SHP77 treated with DMSO at 0.1 percent for 48 hours (cell line): ENCODE results near the gene ARHGAP10.

Experiments
- DNase-seq: peaks from one replicate; lab custom pipeline; 2025; lab: John Stamatoyannopoulos, UW

The ARHGAP10 gene

GRCh38 chr4:147732518-147733235 lies 789 bp downstream of the ARHGAP10 start:
- DNase-seq: no peak

DNA sequence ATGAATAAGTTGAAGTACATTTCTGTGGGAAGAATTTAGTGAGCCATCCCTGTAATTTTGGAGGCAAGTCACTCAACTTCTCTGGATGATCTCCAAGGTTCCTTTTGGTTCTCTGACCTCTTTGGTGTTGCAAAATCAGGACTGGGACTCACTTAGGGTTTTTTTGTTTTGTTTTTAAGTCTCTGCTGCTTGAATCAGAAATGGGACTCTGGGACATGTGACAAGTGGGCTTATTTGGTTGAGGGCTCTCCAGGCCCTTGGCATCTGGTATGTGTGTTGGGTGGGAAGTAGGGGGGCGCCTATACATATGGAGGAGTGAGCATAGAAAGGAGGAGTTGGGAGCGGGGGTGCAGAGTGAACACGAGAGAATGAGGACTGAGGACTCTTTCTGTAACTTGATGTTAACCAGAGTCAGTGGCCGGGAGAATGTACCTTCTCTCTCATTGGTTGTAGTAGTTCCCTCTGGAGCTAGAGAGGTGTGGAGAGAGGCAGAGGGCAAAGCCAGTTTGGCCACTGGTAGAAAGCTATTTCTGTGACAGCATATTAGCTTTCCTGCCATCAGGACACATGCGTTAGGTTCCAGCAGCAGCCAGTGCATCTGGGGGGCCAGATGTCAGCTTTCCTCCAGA lies 1.9 kb downstream of the ARHGAP10 start:
- no peak for DNase-seq

DNA sequence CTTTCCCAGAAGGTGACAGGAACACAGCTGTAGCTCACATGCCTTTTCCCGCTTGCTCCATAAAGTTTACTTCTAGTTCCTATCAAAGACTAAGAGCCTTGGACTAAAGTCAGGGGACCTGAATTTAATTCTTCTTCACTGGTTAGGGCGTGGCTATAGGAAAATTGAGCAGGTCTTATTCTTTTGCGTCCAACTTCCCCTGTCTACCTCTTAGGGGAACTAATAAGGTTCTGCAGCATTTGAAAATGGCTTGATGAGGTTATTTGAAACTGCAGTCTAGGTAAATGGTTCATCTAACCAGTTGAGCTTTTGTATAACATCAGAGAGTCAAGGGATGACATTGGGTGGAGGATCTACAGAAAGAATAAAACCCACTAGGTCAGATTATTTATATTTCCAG lies 2.6 kb downstream of the ARHGAP10 start:
- no peak for DNase-seq

DNA sequence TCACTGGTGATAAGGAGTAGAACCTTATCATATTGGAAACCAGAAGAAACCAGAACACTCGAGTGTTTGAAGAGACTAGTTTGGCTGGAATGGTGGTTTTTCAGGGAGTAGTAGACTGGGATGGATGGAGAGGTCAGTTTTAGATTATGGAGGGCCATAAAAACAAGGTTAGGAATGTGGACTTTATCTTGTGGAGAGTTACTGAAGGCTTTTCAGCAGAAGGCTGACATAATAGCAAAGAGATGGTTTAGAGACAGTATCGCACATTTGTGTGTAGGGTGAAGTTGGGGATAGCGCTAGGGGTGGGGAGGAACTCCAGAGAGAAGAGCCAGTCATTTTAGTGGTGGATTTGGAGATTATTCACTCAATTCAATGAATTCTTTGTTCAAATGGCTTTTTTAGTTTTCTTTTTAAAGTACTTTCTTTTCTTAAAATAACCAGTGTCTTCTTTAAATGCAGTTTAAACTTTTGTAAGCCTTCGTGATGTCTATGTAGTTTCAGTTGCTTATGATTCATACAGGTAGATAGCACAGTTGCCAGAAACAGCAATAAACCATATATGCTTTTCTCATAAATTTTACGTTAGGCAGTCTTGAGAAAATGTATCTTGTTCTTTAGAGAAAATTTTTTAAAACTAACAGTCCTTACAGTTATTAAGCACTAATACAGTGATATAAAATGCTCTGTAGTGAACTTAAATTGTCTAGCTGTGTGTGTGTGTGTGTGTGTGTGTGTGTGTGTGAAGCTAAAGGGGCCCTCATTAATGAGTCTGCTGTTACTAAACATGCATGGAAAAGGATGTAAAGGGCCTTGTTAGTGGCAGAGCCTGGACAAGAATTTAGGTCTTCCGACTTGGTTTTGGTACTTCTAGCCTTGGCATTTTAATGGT lies 3.8 kb downstream of the ARHGAP10 start:
- DNase-seq: no peak

DNA sequence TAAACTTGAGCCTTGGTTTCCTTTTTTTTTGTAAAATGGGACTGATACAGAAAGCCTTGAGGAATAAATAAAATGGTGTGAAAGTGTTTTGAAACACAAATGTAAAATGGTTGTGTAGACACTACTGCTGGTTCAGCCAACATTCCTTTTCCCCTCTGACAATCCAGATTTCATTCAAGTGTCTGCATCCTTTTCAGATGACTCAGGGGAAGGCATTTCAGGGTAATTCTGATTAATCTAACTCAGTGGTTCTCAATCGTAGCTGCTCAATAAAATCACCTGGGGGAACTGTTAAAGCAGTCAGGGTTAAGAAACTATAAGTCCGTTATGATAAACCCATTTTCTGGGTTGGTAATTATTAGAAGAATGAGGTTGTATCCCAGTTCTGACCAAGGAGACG lies 4.6 kb downstream of the ARHGAP10 start:
- DNase-seq: no peak

DNA sequence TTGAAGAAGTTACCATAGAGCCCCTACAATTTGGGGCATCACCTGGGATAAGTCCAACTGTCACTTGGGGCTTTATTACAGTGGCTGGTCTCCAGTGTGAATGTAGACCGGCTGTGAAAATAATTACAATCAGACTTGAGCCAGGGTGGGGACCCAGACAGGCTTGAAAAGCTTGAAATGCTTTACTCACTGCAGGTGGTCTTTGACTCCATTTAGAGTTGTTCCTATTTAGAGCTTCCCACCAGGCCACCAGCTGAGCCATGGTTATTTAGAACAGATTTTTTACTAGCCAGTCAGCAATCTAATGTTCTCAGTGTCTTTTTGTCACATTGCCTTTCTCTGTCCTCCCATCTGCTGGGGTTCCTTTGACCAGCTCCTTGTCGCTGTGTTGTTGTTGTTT lies 5.7 kb downstream of the ARHGAP10 start:
- no peak for DNase-seq

- DNase-seq: no peak
Observed at GRCh38 chr4:147739239-147739823, 7.4 kb downstream of the ARHGAP10 start.

DNA sequence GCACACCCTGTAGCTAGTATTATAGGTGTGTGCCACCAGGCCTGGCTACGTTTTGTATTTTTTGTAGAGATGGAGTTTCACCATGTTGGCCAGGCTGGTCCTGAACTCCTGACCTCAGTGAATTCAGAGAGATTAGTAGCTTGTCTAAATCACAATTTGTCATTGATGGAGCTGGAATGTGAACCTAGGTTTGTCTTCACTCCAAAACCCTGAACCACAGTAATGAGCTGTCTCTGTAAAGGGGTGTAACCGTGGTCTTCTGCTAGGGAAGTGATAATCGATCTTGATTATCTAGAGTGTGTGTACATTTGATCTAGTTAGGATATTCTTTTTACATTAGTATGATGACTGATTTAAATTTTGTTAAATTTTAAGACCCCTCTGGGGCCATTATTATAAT lies 8.3 kb downstream of the ARHGAP10 start:
- no peak for DNase-seq

DNA sequence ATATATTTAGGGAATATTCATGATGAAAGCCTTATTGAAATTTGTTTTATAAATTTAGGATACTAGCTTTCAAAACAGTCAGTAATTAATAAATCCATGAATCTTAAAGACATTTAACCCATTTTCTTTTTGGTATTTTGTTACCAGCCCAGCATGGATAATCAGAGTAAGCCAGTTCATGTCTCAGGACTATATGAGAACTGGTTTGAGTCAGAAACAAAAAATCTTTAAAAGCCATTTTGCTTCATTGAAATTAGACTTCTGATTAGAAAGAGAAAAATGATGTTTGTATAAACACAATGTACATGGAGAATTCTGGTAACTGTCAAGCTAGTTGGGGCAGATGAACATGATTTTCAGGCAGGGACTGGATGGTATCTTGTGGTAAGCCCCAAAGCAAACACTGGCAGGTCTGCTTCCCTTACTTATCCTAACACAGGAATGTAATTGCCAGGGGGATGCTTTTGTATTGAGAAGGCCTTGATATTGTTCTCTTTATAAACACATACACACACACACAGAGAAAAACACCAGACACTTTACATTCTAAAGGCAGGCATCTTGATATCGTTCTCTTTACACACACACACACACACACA lies 9.4 kb downstream of the ARHGAP10 start:
- no peak for DNase-seq

DNA sequence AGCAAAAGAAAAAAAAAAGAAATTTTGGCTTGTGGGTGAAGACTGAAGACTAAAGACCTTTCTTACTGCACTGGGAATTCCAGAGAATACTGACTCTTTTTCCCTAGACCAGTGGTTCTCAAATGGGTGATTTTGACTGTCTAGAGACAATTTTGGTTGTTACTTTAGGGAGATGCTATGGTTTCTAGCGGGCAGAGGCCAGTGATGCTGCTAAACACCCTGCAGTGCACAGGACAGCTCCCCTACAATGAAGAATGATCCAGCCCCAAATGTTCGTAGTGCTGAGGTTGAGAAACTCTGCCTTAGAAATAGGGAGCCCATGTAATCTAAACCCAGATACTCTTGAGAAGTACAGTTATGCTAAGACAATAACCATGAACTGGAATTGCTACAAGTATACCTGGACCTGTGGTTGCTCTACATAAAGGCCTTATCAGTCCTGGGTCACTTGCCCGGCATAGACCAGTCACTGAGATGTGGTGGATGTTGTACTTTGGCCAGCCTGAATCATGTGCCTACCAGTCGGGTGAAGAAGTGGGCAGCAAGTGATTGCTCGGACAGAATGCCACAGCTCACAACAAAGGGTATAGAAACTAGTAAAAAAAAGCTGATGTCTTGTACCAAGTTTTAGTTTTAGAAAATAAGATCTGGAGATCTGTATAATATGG lies 16.0 kb downstream of the ARHGAP10 start:
- DNase-seq: no peak

GRCh38 chr4:147749811-147750321 lies 18.0 kb downstream of the ARHGAP10 start:
- DNase-seq: no peak

DNA sequence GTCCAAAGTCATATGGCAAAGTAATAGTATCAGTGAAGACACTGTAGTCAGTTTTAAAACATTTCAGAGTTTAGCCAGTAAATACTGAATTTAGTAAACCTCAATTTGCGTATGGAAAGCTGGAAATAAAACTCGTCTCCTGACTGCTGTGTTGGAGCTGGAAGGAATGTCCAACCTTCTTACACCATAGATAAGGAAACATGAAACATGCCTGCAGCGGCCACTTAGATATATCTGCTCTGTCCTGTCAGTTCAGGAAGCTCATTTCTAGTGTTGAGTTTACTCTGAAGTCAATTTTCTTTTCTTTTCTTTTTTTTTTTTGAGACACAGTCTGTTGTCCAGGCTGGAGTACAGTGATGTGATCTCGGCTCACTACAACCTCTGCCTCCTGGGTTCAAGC lies 21.2 kb downstream of the ARHGAP10 start:
- DNase-seq: no peak

- no peak for DNase-seq
Observed at GRCh38 chr4:147754037-147754445, 22.2 kb downstream of the ARHGAP10 start.

DNA sequence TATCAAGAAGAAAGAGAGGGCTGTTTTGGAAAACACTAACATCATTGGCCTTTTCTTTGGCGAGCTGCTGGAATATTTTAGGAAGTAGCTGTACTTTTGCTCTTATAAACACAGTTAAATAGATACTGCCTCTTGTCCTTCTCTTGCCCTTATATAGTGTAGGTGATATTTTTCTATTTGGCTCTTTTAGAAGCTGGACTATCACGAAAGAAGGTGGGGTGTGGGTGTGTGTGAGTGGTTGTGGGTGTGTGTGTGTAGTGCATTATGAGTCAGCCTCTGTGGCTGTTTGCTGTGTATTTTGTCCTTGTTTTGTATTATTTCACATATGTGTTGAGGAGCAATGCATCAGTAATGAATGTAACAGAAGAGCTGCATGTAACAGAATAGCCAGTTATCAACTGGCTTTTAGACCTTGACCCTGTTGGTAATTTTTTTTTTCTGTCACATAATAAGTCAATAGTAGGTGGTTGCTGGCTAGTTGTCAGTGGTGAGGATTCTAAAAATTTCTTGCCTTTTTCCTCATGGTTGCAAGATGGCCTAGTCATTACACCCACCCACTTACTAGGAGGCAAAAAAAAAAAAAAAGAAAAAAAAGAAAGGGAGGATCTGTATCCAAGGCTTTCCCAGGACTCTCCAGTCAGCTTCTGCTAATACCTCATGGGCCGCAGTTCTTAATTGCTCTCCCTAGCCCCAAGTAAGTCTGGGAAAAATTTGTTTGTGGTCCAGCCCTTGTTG lies 23.8 kb downstream of the ARHGAP10 start:
- no peak for DNase-seq

- DNase-seq: no peak
Observed at GRCh38 chr4:147756417-147756816, 24.5 kb downstream of the ARHGAP10 start.

- peak; percentile 35 for DNase-seq
Observed at GRCh38 chr4:147760176-147760575, 28.3 kb downstream of the ARHGAP10 start.

DNA sequence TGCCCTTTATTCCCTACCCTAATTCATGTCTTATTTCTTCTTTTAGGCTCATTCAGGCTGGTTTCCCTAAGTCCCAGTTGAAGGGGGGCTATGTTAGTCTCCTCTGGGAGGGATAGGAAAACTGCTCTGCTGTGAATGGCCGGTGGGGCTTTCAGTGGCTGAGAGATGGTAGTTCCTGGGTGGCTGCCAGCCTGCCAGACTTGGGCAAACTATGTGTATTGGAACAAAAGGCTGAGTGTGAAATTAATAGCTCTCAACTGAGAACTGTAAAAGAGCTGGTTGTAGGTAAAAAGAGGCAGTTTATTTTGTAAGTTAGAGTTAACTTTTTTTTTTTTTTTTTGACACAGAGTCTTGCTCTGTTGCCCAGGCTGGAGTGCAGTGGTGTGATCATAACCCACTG lies 28.8 kb downstream of the ARHGAP10 start:
- DNase-seq: no peak

DNA sequence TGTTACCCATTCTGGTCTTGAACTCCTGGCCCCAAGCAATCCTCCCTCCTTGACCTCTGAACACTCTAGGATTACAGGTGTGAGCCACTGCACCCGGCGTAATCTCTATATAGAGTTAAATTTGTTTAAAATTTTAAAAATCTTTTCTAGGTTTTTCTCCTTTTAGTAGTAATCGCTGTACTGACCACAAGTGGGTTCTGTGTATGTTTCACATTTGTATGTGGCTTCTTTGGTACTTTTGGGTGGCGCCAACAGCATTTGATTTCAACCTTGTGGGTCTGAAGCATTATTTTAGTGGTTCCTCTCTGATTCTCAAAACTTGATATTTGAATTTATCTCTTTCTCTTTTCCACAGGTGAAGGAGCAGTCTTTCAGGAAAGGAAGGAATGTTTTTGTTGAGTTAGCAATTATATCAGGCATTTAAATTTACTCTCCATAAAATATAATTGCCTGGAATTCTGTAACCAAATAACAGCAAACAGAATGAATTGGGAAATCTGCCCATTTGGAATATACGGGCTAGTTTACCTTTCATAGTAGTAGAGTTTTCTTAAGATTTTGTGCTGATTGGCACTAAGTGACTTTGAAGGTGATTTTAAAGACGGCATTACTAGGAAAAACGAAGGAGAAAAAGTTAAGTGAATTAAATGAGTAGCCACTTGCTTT lies 29.5 kb downstream of the ARHGAP10 start:
- no peak for DNase-seq

DNA sequence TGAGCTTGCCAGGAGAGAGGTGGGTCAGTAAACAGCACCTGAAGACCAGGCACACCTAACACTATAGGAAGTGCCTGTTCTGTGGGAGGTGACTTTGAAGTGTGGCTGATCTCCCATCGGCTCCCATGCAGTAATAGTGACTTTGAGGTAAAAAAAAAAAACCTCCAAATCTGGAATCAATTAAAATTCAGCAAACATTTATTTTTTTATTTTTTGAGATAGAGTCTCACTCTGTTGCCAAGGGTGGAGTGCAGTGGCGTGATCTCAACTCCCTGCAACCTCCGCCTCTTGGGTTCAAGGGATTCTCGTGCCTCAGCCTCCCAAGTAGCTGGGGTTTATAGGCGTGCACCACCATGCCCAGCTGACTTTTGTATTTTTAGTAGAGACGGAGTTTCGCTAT lies 32.4 kb downstream of the ARHGAP10 start:
- no peak for DNase-seq

DNA sequence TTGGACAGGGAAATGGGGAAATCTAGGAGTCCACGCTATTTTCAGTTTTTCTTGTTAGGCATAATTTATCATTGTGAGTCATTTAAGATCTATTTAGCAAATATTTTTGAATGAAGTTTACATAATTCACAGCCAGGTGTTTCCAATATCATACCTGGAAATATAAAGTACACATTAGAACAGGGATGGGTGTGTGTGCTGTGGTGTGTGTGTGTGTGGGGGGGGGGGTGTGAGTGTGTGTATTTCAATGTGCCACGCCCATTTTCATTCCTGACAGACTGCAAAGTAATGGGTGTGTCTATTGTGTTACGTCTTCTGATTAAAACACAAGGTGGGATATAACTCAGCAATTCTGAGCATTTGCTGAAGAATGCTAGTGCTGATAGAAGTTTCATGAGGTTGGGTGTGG lies 33.2 kb downstream of the ARHGAP10 start:
- DNase-seq: no peak
